Measurements from ENCODE around the gene IL22RA2. TPM values are rescaled to one million over a fixed set of nuclear protein-coding genes. Genes with fewer than 3 reads are reported as not detected.

IL22RA2 gene
- total and polyA plus RNA-seq, 9 of the 15 experiments (the other 6 are each of a cell fraction or from before 2014, with no cell fraction given) = 0.03 TPM; not detected in 8

- TF ChIP-seq, protein P1, sequence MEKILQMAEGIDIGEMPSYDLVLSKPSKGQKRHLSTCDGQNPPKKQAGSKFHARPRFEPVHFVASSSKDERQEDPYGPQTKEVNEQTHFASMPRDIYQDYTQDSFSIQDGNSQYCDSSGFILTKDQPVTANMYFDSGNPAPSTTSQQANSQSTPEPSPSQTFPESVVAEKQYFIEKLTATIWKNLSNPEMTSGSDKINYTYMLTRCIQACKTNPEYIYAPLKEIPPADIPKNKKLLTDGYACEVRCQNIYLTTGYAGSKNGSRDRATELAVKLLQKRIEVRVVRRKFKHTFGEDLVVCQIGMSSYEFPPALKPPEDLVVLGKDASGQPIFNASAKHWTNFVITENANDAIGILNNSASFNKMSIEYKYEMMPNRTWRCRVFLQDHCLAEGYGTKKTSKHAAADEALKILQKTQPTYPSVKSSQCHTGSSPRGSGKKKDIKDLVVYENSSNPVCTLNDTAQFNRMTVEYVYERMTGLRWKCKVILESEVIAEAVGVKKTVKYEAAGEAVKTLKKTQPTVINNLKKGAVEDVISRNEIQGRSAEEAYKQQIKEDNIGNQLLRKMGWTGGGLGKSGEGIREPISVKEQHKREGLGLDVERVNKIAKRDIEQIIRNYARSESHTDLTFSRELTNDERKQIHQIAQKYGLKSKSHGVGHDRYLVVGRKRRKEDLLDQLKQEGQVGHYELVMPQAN (IDR thresholded peaks at IDR 0.05; ENCODE audit: borderline replicate concordance) = no peak
- no peak for TF ChIP-seq ZNF717 (CRISPR knock-in tag; IDR thresholded peaks at IDR 0.05)
- TF ChIP-seq, protein P2, sequence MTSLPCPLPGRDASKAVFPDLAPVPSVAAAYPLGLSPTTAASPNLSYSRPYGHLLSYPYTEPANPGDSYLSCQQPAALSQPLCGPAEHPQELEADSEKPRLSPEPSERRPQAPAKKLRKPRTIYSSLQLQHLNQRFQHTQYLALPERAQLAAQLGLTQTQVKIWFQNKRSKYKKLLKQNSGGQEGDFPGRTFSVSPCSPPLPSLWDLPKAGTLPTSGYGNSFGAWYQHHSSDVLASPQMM (CRISPR knock-in tag; IDR thresholded peaks at IDR 0.05) = no peak
- TF ChIP-seq HNRNPUL1 (IDR thresholded peaks at IDR 0.05; ENCODE audit: low read length) = no peak
- TF ChIP-seq SMC3 (conservative IDR thresholded peaks at IDR 0.05; ENCODE audit: insufficient read depth, low read depth, low read length) = no peak
- TF ChIP-seq KLF6 (CRISPR knock-in tag; IDR thresholded peaks at IDR 0.05; ENCODE audit: borderline replicate concordance) = no peak
- no peak for TF ChIP-seq PTRF (tag; IDR thresholded peaks at IDR 0.05)
- no peak for TF ChIP-seq RAD51 (IDR thresholded peaks at IDR 0.05; ENCODE audit: borderline replicate concordance, low read depth)
- no peak for TF ChIP-seq FOXP1 (CRISPR knock-in tag; IDR thresholded peaks at IDR 0.05)
- TF ChIP-seq MYNN (IDR thresholded peaks at IDR 0.05) = no peak
- TF ChIP-seq MYNN (CRISPR knock-in tag; IDR thresholded peaks at IDR 0.05) = no peak
- no peak for TF ChIP-seq PCBP1 (IDR thresholded peaks at IDR 0.05; ENCODE audit: low read depth, low read length, poor library complexity, severe bottlenecking)
- TF ChIP-seq, protein P3, sequence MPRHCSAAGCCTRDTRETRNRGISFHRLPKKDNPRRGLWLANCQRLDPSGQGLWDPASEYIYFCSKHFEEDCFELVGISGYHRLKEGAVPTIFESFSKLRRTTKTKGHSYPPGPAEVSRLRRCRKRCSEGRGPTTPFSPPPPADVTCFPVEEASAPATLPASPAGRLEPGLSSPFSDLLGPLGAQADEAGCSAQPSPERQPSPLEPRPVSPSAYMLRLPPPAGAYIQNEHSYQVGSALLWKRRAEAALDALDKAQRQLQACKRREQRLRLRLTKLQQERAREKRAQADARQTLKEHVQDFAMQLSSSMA (CRISPR knock-in tag; IDR thresholded peaks at IDR 0.05) = no peak
- TF ChIP-seq ZNF444 (CRISPR knock-in tag; IDR thresholded peaks at IDR 0.05) = no peak
- no peak for TF ChIP-seq ATF2 (CRISPR knock-in tag; IDR thresholded peaks at IDR 0.05)
- TF ChIP-seq ASH1L (IDR thresholded peaks at IDR 0.05; ENCODE audit: borderline replicate concordance, low read depth, partially characterized antibody) = no peak
- TF ChIP-seq, protein P4, sequence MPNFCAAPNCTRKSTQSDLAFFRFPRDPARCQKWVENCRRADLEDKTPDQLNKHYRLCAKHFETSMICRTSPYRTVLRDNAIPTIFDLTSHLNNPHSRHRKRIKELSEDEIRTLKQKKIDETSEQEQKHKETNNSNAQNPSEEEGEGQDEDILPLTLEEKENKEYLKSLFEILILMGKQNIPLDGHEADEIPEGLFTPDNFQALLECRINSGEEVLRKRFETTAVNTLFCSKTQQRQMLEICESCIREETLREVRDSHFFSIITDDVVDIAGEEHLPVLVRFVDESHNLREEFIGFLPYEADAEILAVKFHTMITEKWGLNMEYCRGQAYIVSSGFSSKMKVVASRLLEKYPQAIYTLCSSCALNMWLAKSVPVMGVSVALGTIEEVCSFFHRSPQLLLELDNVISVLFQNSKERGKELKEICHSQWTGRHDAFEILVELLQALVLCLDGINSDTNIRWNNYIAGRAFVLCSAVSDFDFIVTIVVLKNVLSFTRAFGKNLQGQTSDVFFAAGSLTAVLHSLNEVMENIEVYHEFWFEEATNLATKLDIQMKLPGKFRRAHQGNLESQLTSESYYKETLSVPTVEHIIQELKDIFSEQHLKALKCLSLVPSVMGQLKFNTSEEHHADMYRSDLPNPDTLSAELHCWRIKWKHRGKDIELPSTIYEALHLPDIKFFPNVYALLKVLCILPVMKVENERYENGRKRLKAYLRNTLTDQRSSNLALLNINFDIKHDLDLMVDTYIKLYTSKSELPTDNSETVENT (CRISPR knock-in tag; IDR thresholded peaks at IDR 0.05) = no peak
- TF ChIP-seq, protein P5, sequence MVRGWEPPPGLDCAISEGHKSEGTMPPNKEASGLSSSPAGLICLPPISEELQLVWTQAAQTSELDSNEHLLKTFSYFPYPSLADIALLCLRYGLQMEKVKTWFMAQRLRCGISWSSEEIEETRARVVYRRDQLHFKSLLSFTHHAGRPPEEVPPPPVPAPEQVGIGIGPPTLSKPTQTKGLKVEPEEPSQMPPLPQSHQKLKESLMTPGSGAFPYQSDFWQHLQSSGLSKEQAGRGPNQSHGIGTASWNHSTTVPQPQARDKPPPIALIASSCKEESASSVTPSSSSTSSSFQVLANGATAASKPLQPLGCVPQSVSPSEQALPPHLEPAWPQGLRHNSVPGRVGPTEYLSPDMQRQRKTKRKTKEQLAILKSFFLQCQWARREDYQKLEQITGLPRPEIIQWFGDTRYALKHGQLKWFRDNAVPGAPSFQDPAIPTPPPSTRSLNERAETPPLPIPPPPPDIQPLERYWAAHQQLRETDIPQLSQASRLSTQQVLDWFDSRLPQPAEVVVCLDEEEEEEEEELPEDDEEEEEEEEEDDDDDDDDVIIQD (CRISPR knock-in tag; IDR thresholded peaks at IDR 0.05) = no peak
- no peak for TF ChIP-seq IRF9 (tag; IDR thresholded peaks at IDR 0.05)
- TF ChIP-seq RFX7 (CRISPR knock-in tag; IDR thresholded peaks at IDR 0.05) = no peak
- TF ChIP-seq KHSRP (IDR thresholded peaks at IDR 0.05) = no peak
These were observed 39.9 kb upstream of the IL22RA2 start (continued) for GRCh38 chr6:137213331-137213740.

Data from K562 (cell line).